ENCODE results near the gene THOC1.

GRCh38 chr18:294566-294965, 26.7 kb upstream of the THOC1 start:
- no peak for TF ChIP-seq CTCF (IDR thresholded peaks at IDR 0.05)
- TF ChIP-seq, protein P1, sequence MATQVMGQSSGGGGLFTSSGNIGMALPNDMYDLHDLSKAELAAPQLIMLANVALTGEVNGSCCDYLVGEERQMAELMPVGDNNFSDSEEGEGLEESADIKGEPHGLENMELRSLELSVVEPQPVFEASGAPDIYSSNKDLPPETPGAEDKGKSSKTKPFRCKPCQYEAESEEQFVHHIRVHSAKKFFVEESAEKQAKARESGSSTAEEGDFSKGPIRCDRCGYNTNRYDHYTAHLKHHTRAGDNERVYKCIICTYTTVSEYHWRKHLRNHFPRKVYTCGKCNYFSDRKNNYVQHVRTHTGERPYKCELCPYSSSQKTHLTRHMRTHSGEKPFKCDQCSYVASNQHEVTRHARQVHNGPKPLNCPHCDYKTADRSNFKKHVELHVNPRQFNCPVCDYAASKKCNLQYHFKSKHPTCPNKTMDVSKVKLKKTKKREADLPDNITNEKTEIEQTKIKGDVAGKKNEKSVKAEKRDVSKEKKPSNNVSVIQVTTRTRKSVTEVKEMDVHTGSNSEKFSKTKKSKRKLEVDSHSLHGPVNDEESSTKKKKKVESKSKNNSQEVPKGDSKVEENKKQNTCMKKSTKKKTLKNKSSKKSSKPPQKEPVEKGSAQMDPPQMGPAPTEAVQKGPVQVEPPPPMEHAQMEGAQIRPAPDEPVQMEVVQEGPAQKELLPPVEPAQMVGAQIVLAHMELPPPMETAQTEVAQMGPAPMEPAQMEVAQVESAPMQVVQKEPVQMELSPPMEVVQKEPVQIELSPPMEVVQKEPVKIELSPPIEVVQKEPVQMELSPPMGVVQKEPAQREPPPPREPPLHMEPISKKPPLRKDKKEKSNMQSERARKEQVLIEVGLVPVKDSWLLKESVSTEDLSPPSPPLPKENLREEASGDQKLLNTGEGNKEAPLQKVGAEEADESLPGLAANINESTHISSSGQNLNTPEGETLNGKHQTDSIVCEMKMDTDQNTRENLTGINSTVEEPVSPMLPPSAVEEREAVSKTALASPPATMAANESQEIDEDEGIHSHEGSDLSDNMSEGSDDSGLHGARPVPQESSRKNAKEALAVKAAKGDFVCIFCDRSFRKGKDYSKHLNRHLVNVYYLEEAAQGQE (IDR thresholded peaks at IDR 0.05; ENCODE audit: insufficient read depth in 1 of 2, low read depth in 2 of 2, low read length in 1 of 2) = no peak

Measured in Panc1 (cell line).